CD8-positive, alpha-beta memory T cell (primary cell): ENCODE measurements around the gene FGF21. TPM values are rescaled to one million over a fixed set of nuclear protein-coding genes. Genes with fewer than 3 reads are reported as not detected.

Source experiments
- CTCF ChIA-PET: fragments of 350-600 bp; sonication (Branson Sonifier 250); formaldehyde crosslinking; loops from one replicate; lab custom pipeline; 2021; ENCODE audit warnings: antibody characterized with exemption; lab: Charles Lee
- POLR2A ChIA-PET: fragments of 350-600 bp; sonication (Branson Sonifier 250); formaldehyde crosslinking; loops from one replicate; lab custom pipeline; 2021; ENCODE audit warnings: antibody characterized with exemption; lab: Charles Lee
- DNase-seq, 5 donors: peaks; one replicate each; pipeline versions ENCODE4 v3.0.0 to v3.0.0-alpha.2; 2020 to 2022; ENCODE audit warnings: mixed read lengths in 1 of 5
- H3K27ac ChIP-seq: one replicate; pipeline ENCODE4 v1.7.0; 2013; ENCODE audit warnings: low read depth, mild to moderate bottlenecking, low read length, moderate library complexity
- H3K27me3 ChIP-seq: 2 replicates; pipeline ENCODE4 v1.7.0; 2013; ENCODE audit warnings: low read length, mild to moderate bottlenecking; ENCODE audit not compliant: insufficient read depth, poor library complexity, severe bottlenecking
- H3K36me3 ChIP-seq: 2 replicates; pipeline ENCODE4 v1.7.0; 2013; ENCODE audit warnings: mild to moderate bottlenecking, low read length, moderate library complexity; ENCODE audit not compliant: insufficient read depth
- H3K4me1 ChIP-seq: 2 replicates; pipeline ENCODE4 v1.7.0; 2013; ENCODE audit warnings: mild to moderate bottlenecking, low read length, moderate library complexity; ENCODE audit not compliant: insufficient read depth
- H3K4me3 ChIP-seq: 2 replicates; pipeline ENCODE4 v1.7.0; 2013; ENCODE audit warnings: mild to moderate bottlenecking, low read length
- H3K9me3 ChIP-seq: 2 replicates; pipeline ENCODE4 v1.7.0; 2013; ENCODE audit warnings: mild to moderate bottlenecking, low read length
- H3K27ac Mint-ChIP-seq, 8 donors: one replicate each; pipeline ENCODE4 v1.8.0; 2020 to 2021; ENCODE audit warnings: mixed read lengths in 8 of 8, mild to moderate bottlenecking in 6 of 8, inconsistent platforms in 3 of 8, moderate library complexity in 3 of 8
- H3K27me3 Mint-ChIP-seq, 2 donors: one replicate each; pipeline ENCODE4 v1.8.0; 2020 to 2021; ENCODE audit warnings: mixed read lengths in 2 of 2, mild to moderate bottlenecking in 1 of 2, moderate library complexity in 1 of 2
- H3K36me3 Mint-ChIP-seq, 3 donors: one replicate each; pipeline ENCODE4 v1.8.0; 2020 to 2021; ENCODE audit warnings: mixed read lengths in 3 of 3, inconsistent platforms in 1 of 3, mild to moderate bottlenecking in 1 of 3
- H3K4me1 Mint-ChIP-seq, 3 donors: one replicate each; pipeline ENCODE4 v1.8.0; 2020 to 2021; ENCODE audit warnings: mixed read lengths in 3 of 3, inconsistent platforms in 1 of 3, mild to moderate bottlenecking in 1 of 3
- H3K4me3 Mint-ChIP-seq, 7 donors: one replicate each; pipeline ENCODE4 v1.8.0; 2020 to 2021; ENCODE audit warnings: mixed read lengths in 7 of 7, mild to moderate bottlenecking in 6 of 7, moderate library complexity in 4 of 7, inconsistent platforms in 2 of 7
- H3K9me3 Mint-ChIP-seq, 5 donors: one replicate each; pipeline ENCODE4 v1.8.0; 2020 to 2022; ENCODE audit warnings: mixed read lengths in 5 of 5, mild to moderate bottlenecking in 3 of 5, moderate library complexity in 2 of 5, inconsistent platforms in 1 of 5
- polyA plus RNA-seq: library from polyadenylated mRNA; unstranded; fragments of 300-500 nt; fragmentation: Illumina TruSeq; gene quantifications from one replicate; pipeline ENCODE4 v1.2.3, GENCODE V29; 2021
- total RNA-seq, 2 experiments: library from RNA; stranded (reverse); gene quantifications; one replicate each; pipeline ENCODE4 v1.2.3, GENCODE V29; 2021

Gene FGF21
- total and polyA plus RNA-seq, 3 experiments from 2014 or later, result not detected

DNA sequence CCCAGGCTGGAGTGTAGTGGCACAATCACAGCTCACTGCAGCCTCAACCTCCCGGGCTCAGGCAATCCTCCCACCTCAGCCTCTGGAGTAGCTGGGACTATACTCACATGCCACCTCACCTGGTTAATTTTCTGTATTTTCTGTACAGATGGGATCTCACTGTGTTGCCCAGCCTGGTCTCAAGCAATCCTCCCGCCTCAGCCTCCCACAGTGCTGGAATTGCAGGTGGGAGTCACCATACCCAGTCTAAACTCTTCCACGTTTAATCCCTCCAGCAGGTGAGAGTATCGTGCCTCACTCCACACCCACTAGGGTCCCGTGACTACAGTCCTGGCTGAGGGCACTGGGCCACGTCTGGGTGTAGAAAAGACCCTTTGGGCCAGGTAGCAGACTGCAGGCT lies 39.0 kb downstream of the FGF21 start:
- no peaks in the 10 kb centered on the region for H3K36me3 ChIP-seq
- H3K27ac ChIP-seq, result no peak overlapping the region
- Mint-ChIP-seq H3K36me3 (peaks cover 0 to 2% (median 0%) of the 10 kb centered on the region in 3 donors), H3K9me3 (no peaks in the 10 kb centered on the region), H3K27me3 (no peaks in the 10 kb centered on the region), H3K4me3 (peak overlapping the region in 4 of 7 donors; percentile 32 to 97 (median 70)), H3K4me1 (peaks cover 5 to 14% (median 8%) of the 10 kb centered on the region in 3 donors), H3K27ac (peak overlapping the region in 1 of 8 donors; percentile 23)
- H3K4me3 ChIP-seq, result no peak overlapping the region
- ChIA-PET CTCF (interaction anchor here (1.0 to 3.6 kb wide), 12 partner anchors 17 to 199 kb away, joined by 3 to 33 read pairs (median 8); partner anchors contain the start of genes BCAT2, GYS1, HSD17B14 and RUVBL2), POLR2A (no interaction called here)
- no peak for DNase-seq
- no peaks in the 10 kb centered on the region for H3K9me3 ChIP-seq
- no peaks in the 10 kb centered on the region for H3K27me3 ChIP-seq
- H3K4me1 ChIP-seq, result peaks cover 6% of the 10 kb centered on the region

DNA sequence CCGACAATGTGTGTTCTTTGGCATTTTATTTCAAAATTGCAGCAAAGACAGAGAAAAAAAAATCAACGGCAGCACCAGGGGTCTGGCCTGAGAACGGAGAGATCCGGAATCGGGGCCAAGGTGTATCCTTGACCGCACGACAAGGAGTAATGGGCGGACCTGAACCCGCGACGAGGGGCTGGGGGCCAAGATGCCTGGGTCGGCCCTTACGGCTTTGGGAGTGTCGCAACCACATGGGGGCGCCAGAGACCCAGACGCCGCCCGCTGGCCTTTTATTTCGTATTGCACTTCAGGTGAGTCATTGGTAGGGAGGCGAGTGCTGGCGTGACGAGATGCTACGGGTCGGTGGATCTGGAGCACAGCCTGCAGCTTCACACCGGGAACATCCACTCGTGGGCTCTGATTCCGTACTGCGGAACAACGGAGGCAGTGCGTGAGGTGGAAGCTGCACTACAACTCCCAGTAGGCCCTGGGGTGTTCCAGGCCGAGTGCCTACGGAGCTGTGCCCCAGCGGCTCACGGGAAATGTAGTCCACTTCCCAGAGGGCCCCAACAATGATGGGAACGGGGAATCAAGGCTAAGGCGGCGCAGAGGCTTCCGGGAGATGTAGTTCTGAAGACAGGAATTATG lies 39.8 kb downstream of the FGF21 start:
- CTCF ChIA-PET, result interaction anchor here (0.6 to 3.6 kb wide), 34 partner anchors 8 to 333 kb away, joined by 3 to 33 read pairs (median 4); partner anchors contain the start of genes BCAT2, CA11, FTL and GYS1
- H3K27ac ChIP-seq, result peak overlapping the region; percentile 45
- Mint-ChIP-seq H3K9me3 (no peaks in the 10 kb centered on the region), H3K36me3 (peaks cover 0 to 3% (median 0%) of the 10 kb centered on the region in 3 donors), H3K27me3 (no peaks in the 10 kb centered on the region), H3K4me3 (peak overlapping the region; percentile 85 to 98 (median 96)), H3K4me1 (peaks cover 5 to 14% (median 8%) of the 10 kb centered on the region in 3 donors), H3K27ac (peak overlapping the region; percentile 48 to 96 (median 94))
- no peaks in the 10 kb centered on the region for H3K36me3 ChIP-seq
- H3K4me3 ChIP-seq, result peak overlapping the region; percentile 96
- POLR2A ChIA-PET, result interaction anchor here (0.7 to 1.4 kb wide), 8 partner anchors 12 to 198 kb away, joined by 3 to 5 read pairs (median 4); partner anchors contain the start of genes NUCB1 and RUVBL2
- peak; percentile 71 to 89 (median 83) for DNase-seq
- peaks cover 6% of the 10 kb centered on the region for H3K4me1 ChIP-seq
- no peaks in the 10 kb centered on the region for H3K27me3 ChIP-seq
- no peaks in the 10 kb centered on the region for H3K9me3 ChIP-seq

DNA sequence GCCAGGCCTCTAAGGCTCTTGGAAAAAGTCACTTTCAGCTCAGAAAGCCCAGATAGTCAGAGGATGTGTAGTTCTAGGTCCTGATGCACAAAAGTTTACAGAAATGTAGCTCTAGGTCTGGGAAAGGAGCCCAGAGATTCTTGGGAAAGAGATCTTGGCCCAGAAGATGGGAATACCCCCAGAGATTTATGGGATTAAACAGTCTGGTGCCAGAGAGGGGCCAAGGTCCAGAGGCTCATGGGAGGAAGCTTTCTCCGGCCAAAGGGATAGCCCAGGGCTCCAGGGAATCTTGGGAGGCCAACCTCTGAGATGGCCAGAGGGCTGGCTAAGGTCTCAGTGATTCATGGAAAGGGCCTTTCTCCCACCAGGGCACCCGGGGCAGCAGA lies 40.4 kb downstream of the FGF21 start:
- peak overlapping the region; percentile 45 for H3K27ac ChIP-seq
- no peaks in the 10 kb centered on the region for H3K36me3 ChIP-seq
- no peaks in the 10 kb centered on the region for H3K27me3 Mint-ChIP-seq
- peaks cover 0 to 5% (median 0%) of the 10 kb centered on the region in 3 donors for H3K36me3 Mint-ChIP-seq
- H3K9me3 Mint-ChIP-seq, result no peaks in the 10 kb centered on the region
- no peak for DNase-seq
- no peaks in the 10 kb centered on the region for H3K9me3 ChIP-seq
- H3K4me1 ChIP-seq, result peaks cover 6% of the 10 kb centered on the region
- no peaks in the 10 kb centered on the region for H3K27me3 ChIP-seq
- POLR2A ChIA-PET, result interaction anchor here (0.7 to 1.4 kb wide), 8 partner anchors 12 to 198 kb away, joined by 3 to 5 read pairs (median 4); partner anchors contain the start of genes NUCB1 and RUVBL2
- CTCF ChIA-PET, result interaction anchor here (0.6 to 3.6 kb wide), 33 partner anchors 8 to 332 kb away, joined by 3 to 33 read pairs (median 5); partner anchors contain the start of genes BCAT2, CA11, FTL and GYS1
- H3K4me3 ChIP-seq, result peak overlapping the region; percentile 96
- H3K4me1 Mint-ChIP-seq, result peaks cover 5 to 14% (median 8%) of the 10 kb centered on the region in 3 donors
- peak overlapping the region in 7 of 8 donors; percentile 79 to 96 (median 95) for H3K27ac Mint-ChIP-seq
- H3K4me3 Mint-ChIP-seq, result peak overlapping the region; percentile 85 to 98 (median 96)

DNA sequence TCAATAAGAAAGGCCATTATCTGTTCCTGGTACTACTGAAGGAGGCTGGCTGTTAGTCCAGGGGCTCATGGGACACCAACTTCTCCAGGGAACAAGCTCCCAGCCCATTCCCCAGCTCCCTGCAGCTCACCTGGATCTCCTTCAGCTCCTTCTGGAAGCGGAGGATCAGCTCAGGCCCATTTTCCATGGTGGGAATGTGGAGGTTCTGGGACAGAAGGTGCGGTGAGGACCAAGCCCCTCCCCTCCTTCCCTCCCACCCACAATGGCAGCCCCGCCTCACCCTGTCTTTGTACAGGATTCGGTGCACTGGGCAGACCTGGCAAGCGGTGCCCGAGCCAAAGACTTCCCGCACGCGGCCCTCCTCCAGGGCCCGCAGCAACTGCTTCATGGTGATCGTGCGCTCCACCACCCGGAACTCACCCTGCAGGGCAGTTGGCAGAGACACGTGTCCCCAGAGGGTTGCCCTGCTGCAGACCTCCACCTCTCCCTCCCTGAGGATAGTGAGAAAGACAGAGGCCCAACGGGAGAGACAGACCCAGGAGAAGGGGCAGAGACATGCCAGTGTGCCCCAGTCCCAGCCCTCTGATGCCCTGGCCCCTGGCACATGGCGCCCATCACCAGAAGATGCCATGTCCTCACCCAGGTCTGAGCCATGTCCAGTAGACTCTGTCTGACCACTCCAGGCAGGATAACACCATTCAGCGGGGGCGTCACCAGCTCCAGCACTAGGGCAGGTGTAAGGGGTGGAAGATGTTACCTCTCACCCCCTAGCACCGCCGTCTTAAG lies 41.2 kb downstream of the FGF21 start:
- Histone ChIP-seq H3K27ac (no peak overlapping the region), H3K4me1 (peaks cover 6% of the 10 kb centered on the region), H3K36me3 (no peaks in the 10 kb centered on the region), H3K27me3 (no peaks in the 10 kb centered on the region), H3K4me3 (no peak overlapping the region), H3K9me3 (no peaks in the 10 kb centered on the region)
- ChIA-PET CTCF (interaction anchor here (1.0 to 3.6 kb wide), 16 partner anchors 7 to 197 kb away, joined by 3 to 33 read pairs (median 6); partner anchors contain the start of genes FTL, GYS1, HSD17B14 and PPP1R15A), POLR2A (interaction anchor here (0.8 kb wide), 1 partner anchor 11 kb away, joined by 3 read pairs; no protein-coding TSS in a partner anchor)
- DNase-seq, result no peak
- no peak overlapping the region for H3K27ac Mint-ChIP-seq
- no peaks in the 10 kb centered on the region for H3K27me3 Mint-ChIP-seq
- peaks cover 5 to 14% (median 8%) of the 10 kb centered on the region in 3 donors for H3K4me1 Mint-ChIP-seq
- H3K9me3 Mint-ChIP-seq, result no peaks in the 10 kb centered on the region
- no peak overlapping the region for H3K4me3 Mint-ChIP-seq
- H3K36me3 Mint-ChIP-seq, result peaks cover 0 to 5% (median 0%) of the 10 kb centered on the region in 3 donors

DNA sequence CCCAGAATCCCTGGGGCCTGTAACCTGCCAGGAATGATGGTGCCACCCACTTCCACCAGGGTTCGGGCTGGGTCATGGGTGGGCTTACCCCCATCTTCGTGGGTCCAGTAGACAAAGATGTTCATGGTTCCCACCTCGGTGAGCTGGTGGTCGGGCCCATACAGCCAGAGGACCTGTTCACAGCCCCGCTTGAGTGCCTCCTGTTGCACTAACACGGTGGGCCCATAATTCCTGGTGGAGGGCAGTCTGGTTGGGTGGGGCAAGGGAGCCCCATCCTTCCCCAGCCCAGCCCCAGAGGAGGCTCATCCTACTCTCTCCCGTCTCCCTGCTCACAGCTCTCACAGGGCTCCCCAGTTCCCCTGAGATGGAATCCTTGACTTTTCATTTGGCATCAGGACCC lies 41.8 kb downstream of the FGF21 start:
- Mint-ChIP-seq H3K4me1 (peaks cover 5 to 14% (median 8%) of the 10 kb centered on the region in 3 donors), H3K27me3 (no peaks in the 10 kb centered on the region), H3K36me3 (peaks cover 0 to 5% (median 0%) of the 10 kb centered on the region in 3 donors), H3K9me3 (no peaks in the 10 kb centered on the region), H3K27ac (no peak overlapping the region), H3K4me3 (no peak overlapping the region)
- no peaks in the 10 kb centered on the region for H3K9me3 ChIP-seq
- no peak for DNase-seq
- no peak overlapping the region for H3K27ac ChIP-seq
- ChIA-PET CTCF (interaction anchor here (1.1 kb wide), 1 partner anchor 9 kb away, joined by 3 read pairs; no protein-coding TSS in a partner anchor), POLR2A (no interaction called here)
- H3K4me3 ChIP-seq, result no peak overlapping the region
- H3K36me3 ChIP-seq, result no peaks in the 10 kb centered on the region
- H3K4me1 ChIP-seq, result peaks cover 6% of the 10 kb centered on the region
- H3K27me3 ChIP-seq, result no peaks in the 10 kb centered on the region

DNA sequence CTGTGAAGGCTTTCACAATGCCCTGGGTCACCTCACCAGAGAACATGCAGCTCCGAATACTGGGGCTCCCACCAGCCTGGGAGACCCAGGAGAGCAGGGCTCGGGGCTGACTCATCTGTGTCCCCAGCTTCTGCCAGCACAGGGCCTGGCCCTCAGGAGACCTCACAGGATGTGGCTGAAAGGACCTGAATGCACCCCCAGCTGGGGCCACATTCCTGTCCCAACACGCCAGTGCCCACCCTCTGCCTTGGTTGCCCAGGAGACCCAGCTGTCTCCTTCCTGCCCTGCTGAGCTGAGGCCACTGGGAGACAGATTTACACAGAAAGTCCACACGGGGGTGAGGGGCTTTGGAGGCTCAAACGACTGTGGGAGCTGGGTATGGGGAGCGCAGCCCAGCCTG lies 43.6 kb downstream of the FGF21 start:
- no peak overlapping the region for H3K4me3 ChIP-seq
- H3K27me3 Mint-ChIP-seq, result no peaks in the 10 kb centered on the region
- no peak overlapping the region for H3K27ac ChIP-seq
- no peak overlapping the region for H3K4me3 Mint-ChIP-seq
- H3K27me3 ChIP-seq, result no peaks in the 10 kb centered on the region
- H3K9me3 ChIP-seq, result no peaks in the 10 kb centered on the region
- peaks cover 5 to 14% (median 8%) of the 10 kb centered on the region in 3 donors for H3K4me1 Mint-ChIP-seq
- CTCF ChIA-PET, result interaction anchor here (0.7 to 2.3 kb wide), 4 partner anchors 11 to 172 kb away, joined by 3 to 6 read pairs (median 4); partner anchors contain the start of gene HSD17B14
- no peaks in the 10 kb centered on the region for H3K9me3 Mint-ChIP-seq
- no peaks in the 10 kb centered on the region for H3K36me3 ChIP-seq
- peaks cover 0 to 5% (median 0%) of the 10 kb centered on the region in 3 donors for H3K36me3 Mint-ChIP-seq
- no peak for DNase-seq
- H3K4me1 ChIP-seq, result peaks cover 6% of the 10 kb centered on the region
- POLR2A ChIA-PET, result no interaction called here
- H3K27ac Mint-ChIP-seq, result peak overlapping the region in 1 of 8 donors; percentile 54

DNA sequence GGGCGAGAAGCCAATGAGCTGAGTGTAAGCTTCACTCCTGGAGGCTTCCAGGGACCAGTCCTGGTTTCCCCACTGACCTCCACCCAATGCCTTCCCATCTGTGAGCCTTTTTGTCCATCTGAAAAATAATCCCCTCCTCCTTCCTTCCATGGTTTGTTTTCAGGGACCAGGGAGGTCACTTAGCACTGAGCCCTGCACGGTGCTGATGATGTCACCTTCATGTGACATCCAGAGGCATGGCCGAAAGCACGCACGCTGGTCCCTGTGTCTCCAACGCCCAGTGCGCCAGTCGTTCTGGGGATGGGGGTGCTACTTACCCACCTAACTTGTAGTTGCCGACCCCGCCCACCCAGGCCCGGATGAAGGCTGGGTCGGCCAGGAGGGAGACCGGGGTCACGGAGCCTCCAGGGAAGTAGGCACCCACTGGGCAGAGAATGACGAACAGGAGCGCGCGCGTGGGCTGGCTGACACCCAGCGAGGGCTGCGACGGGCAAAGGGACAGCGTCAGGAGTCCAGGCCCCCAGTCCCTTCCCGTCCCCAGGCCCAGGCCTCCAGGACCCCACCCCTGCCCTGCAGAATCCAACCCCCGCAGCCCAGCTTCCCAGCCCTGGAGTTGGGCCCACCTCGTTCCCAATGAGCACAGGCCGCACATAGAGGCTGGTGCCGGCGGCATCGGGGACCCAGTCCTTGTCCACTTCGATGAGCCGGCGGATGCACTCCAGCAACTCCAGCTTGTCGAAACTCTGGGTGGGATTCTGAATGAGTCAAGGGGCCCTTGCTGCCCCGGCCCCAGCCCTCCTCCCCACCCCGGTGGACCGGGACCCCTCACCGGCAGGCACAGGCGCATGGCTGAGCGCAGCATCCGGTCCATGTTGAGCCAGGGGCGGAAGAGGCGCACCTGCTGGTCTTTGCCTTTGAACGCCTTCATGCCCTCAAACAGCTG lies 44.3 kb downstream of the FGF21 start:
- no peak overlapping the region for H3K4me3 Mint-ChIP-seq
- ChIA-PET POLR2A (no interaction called here), CTCF (interaction anchor here (0.9 to 2.3 kb wide), 4 partner anchors 11 to 171 kb away, joined by 3 to 6 read pairs (median 4); partner anchors contain the start of gene HSD17B14)
- Histone ChIP-seq H3K9me3 (no peaks in the 10 kb centered on the region), H3K27me3 (no peaks in the 10 kb centered on the region), H3K4me3 (no peak overlapping the region), H3K4me1 (peaks cover 5% of the 10 kb centered on the region), H3K36me3 (no peaks in the 10 kb centered on the region), H3K27ac (no peak overlapping the region)
- H3K9me3 Mint-ChIP-seq, result no peaks in the 10 kb centered on the region
- no peak for DNase-seq
- no peaks in the 10 kb centered on the region for H3K27me3 Mint-ChIP-seq
- H3K27ac Mint-ChIP-seq, result peak overlapping the region in 1 of 8 donors; percentile 29
- peaks cover 0 to 5% (median 0%) of the 10 kb centered on the region in 3 donors for H3K36me3 Mint-ChIP-seq
- peaks cover 5 to 11% (median 8%) of the 10 kb centered on the region in 3 donors for H3K4me1 Mint-ChIP-seq
